Choroid plexus epithelial cell (primary cell): ENCODE data around the gene POR.

ENCODE experiments used
- DNase-seq: peaks from one replicate; pipeline ENCODE4 v3.0.0-alpha.2; 2010; ENCODE audit warnings: low read depth
- H3K4me3 ChIP-seq: 2 replicates; pipeline ENCODE4 v1.5.1; 2011; ENCODE audit warnings: low read depth, mild to moderate bottlenecking, control low read depth, low read length, moderate library complexity
- TF ChIP-seq, protein P1 (sequence below): conservative IDR thresholded peaks from 2 replicates; pipeline ENCODE4 v1.5.1; 2011; ENCODE audit warnings: low read depth, mild to moderate bottlenecking, control low read depth, inconsistent platforms, low read length, moderate library complexity

POR gene

DNA sequence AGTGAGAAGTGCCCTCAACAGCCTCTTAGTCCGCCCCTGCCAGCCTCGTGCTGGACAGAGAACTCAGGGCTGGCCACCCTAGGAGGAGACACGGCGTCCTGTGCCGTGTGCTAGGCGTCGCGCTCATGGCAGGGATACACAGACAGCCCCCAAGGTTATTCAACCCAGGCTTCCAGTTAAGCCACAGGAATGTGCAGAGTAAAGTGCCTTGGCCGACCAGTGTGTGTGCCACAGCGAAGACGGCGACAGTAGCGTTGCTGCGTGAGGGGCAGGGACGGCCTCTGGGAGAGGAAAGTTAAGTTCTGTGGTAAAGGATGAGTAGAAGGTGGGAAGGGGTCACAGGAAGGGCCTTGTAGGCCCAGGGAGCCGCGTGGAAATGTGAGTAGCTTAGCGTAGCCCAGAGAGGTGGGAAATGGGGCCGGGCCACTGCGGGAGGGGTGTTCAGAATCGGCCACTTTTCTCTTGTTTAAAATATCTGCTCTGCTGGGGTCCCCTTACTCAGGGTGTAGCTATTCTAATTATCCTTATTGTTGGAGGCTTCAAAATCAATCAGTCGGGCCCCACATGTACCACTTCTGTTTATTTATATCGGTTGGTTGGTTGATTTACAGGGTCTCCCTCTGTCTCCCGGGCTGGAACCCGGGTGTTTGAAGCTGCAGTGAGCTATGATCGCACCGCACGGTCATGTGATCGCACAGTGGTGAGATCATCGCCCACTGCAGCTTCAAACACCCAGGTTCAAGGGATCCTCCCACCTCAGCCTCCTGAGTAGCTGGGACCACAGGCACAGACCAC lies 54.9 kb downstream of the POR start:
- TF ChIP-seq, protein P1, sequence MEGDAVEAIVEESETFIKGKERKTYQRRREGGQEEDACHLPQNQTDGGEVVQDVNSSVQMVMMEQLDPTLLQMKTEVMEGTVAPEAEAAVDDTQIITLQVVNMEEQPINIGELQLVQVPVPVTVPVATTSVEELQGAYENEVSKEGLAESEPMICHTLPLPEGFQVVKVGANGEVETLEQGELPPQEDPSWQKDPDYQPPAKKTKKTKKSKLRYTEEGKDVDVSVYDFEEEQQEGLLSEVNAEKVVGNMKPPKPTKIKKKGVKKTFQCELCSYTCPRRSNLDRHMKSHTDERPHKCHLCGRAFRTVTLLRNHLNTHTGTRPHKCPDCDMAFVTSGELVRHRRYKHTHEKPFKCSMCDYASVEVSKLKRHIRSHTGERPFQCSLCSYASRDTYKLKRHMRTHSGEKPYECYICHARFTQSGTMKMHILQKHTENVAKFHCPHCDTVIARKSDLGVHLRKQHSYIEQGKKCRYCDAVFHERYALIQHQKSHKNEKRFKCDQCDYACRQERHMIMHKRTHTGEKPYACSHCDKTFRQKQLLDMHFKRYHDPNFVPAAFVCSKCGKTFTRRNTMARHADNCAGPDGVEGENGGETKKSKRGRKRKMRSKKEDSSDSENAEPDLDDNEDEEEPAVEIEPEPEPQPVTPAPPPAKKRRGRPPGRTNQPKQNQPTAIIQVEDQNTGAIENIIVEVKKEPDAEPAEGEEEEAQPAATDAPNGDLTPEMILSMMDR = no peak
- H3K4me3 ChIP-seq = no peak overlapping the region
- no peak for DNase-seq

DNA sequence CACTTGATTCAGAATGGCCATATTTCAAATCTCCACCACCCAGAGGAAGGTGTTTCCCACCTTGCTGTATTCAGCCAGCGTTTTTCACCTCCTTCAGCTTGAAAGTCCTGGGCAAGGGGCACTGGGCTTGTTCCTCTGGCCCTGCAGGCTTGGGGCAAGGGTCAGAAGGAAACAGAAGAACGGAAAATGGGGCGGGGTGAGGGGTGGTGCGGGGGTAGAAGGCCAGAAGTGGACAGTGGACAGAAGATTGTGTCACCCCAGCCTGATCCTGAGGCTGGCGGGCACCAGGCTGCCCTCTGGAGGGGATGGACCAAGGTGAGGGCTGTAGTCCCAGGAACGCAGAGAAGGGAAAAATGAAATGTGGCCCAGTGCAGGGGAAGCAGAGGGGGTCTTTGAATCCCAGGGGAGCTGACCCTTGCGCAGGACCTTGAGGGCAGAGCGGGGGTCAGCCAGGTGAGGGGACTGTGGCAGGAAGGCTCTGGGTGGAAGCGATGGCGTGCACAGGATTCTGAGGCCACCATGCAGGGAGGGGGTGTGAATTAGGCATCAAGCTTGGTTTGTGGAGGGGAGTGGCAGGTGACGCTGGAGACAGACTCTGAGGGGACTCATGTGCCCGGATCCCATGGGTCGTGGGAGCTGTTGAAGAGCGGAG lies 56.5 kb downstream of the POR start:
- no peak for DNase-seq
- H3K4me3 ChIP-seq = no peak overlapping the region
- TF ChIP-seq, protein P1 = no peak

DNA sequence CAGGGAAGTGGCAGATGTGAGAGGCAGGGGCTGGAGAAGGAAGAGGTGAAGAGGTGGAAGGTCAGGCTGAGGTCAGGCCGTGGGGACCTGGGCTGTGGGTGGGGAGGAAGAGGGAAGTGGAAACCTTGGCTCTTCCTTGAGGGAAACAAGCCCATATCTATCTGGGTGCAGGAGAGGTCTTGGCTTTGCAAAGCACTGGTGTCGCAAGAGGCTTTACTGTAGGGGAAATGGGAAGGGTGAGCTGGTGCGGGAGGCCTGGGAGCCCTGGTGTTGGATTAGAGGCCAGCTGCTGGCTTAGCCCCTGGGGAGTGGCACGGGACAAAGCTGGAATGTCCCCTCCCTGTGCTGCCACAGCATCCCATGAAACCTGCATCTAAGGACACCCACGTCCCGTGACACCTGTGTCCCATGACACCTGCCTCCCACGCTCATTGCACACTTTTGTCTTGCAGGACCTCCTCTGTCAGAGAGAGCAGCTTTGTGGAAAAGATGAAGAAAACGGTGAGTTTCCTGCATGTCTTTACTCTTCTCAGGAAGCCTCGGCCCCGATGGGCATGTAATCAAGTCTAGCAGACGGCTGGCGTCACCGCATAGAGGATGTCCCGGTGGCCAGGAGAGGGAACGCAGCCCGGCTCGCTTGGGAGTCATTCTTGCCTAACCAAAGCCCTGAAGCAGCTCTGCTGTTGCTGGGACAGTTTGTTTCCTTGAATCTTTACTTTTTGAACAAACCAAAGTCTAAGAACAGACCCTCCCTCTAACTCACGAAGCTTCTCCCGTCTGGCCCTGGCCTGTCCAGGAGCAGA lies 57.2 kb downstream of the POR start:
- TF ChIP-seq, protein P1 = peak; percentile 23
- no peak for DNase-seq
- no peak overlapping the region for H3K4me3 ChIP-seq

- TF ChIP-seq, protein P1 = no peak
- DNase-seq = peak; percentile 67
- H3K4me3 ChIP-seq = no peak overlapping the region
Observed at GRCh38 chr7:75977743-75978142, 62.8 kb downstream of the POR start.

DNA sequence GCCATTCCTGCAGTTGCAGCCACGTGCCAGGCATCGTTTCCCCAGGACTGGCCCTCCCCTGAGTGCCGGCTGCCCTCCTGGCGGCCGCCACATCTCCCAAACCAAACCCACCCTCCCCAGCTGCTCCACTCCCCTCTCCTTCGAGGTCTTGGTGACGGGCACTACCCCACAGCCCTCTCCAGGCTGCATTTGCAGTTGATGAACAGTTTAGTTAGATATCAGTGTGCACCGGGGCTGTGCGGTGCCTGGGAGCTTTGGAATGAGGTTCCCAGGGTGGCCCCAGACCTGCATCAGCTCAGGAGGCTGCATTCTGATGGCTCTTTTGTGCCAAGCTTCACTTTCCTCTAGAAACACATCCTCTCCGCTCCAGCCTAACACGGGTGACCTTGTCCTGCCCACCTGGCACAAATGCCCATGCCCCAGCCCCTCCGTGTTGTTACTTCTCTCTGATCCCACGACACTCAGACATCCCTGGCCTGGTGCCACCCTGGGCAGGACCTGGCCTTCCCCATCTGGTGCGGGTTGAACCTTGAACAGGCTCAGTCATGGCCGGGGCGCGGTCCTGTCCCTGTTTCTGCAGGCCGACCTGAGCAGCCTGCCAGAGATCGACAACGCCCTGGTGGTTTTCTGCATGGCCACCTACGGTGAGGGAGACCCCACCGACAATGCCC lies 64.9 kb downstream of the POR start:
- TF ChIP-seq, protein P1 = no peak
- H3K4me3 ChIP-seq = no peak overlapping the region
- DNase-seq = no peak

DNA sequence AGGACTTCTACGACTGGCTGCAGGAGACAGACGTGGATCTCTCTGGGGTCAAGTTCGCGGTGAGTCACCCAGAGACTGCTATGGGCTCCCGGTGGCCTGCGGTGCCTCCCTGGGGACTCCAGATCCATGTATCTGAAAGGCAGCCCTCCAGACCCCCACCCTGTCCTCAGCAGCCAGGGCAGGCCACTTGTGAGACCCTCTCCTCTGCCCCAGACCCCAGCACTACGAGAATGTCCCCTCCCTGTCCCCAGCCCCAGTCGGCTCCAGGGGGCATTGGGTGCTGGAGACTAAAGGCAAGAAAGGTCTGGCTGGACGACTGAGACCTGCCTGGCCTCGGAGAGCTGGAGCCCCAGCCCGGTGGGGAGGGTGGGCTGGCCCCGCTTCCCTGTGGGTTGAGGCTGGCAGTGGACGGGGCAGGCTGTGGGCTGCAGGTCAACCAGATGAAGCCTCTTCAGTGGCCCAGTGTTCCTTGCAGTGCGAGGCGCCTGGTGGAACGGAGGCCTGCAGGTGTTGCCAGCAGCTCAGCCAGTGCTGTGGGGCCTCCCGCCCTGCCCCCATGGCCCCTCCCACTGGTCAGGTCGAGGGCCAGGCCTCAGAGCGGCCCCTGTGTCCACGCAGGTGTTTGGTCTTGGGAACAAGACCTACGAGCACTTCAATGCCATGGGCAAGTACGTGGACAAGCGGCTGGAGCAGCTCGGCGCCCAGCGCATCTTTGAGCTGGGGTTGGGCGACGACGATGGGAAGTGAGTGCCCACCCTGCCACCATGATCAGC lies 65.7 kb downstream of the POR start:
- H3K4me3 ChIP-seq = no peak overlapping the region
- no peak for DNase-seq
- TF ChIP-seq, protein P1 = no peak
